WTC11 (cell line): ENCODE results near the gene SYPL2. TPM values are rescaled to one million over a fixed set of nuclear protein-coding genes. Genes with fewer than 3 reads are reported as not detected.

ENCODE experiments used
- ATAC-seq: fragments of 200-7000 bp; cut with Tn5 transposase; 2 replicates; pipeline ENCODE4 v1.10.0; 2021; ENCODE audit warnings: mild to moderate bottlenecking, moderate library complexity
- CTCF ChIA-PET: fragments of 300-600 bp; sonication (Branson Sonifier 250); formaldehyde crosslinking; loops from one replicate; lab custom pipeline; 2021; ENCODE audit warnings: antibody characterized with exemption; lab: Charles Lee
- POLR2A ChIA-PET: fragments of 350-600 bp; sonication (Branson Sonifier 250); formaldehyde crosslinking; loops from one replicate; lab custom pipeline; 2021; ENCODE audit warnings: antibody characterized with exemption; lab: Charles Lee
- DNase-seq: peaks from one replicate; pipeline ENCODE4 v3.0.0; 2021; ENCODE audit warnings: low spot score
- H3K27ac Mint-ChIP-seq: 2 replicates; pipeline ENCODE4 v1.8.0; 2021; ENCODE audit warnings: mixed read lengths
- H3K27me3 Mint-ChIP-seq: 2 replicates; pipeline ENCODE4 v1.8.0; 2021; ENCODE audit warnings: low read depth, mild to moderate bottlenecking, moderate library complexity, mixed read lengths
- H3K36me3 Mint-ChIP-seq: 2 replicates; pipeline ENCODE4 v1.8.0; 2021; ENCODE audit warnings: mixed read lengths
- H3K4me1 Mint-ChIP-seq: 2 replicates; pipeline ENCODE4 v1.8.0; 2022; ENCODE audit warnings: mixed read lengths
- H3K4me3 Mint-ChIP-seq: 2 replicates; pipeline ENCODE4 v1.8.0; 2021; ENCODE audit warnings: mild to moderate bottlenecking, moderate library complexity, mixed read lengths
- H3K9me3 Mint-ChIP-seq: 2 replicates; pipeline ENCODE4 v1.8.0; 2021; ENCODE audit warnings: mixed read lengths
- ATF2 ChIP-seq: sonication (generic); formaldehyde crosslinking; IDR thresholded peaks from 2 replicates; pipeline ENCODE4 v1.8.1; 2022; ENCODE audit warnings: low read depth, missing genetic modification reagents, borderline replicate concordance
- CDX4 ChIP-seq: fragments of 250-450 bp; sonication (Bioruptor Pico); IDR thresholded peaks from 2 replicates; pipeline ENCODE4 v1.9.0; 2021; ENCODE audit warnings: moderate library complexity, mild to moderate bottlenecking, inconsistent platforms, borderline replicate concordance
- CTCF ChIP-seq: fragments of 200-600 bp; IDR thresholded peaks from 2 replicates; pipeline ENCODE4 v1.8.0; 2022; ENCODE audit warnings: antibody characterized with exemption
- E2F4 ChIP-seq: sonication (generic); formaldehyde crosslinking; IDR thresholded peaks from 2 replicates; pipeline ENCODE4 v1.8.1; 2022; ENCODE audit warnings: low read depth, mild to moderate bottlenecking, moderate library complexity, missing genetic modification reagents, borderline replicate concordance
- ETV6 ChIP-seq: sonication (generic); formaldehyde crosslinking; IDR thresholded peaks from 2 replicates; pipeline ENCODE4 v1.8.1; 2022; ENCODE audit warnings: mild to moderate bottlenecking, missing genetic modification reagents
- FOXJ3 ChIP-seq: sonication (generic); formaldehyde crosslinking; IDR thresholded peaks from 2 replicates; pipeline ENCODE4 v1.9.0; 2021; ENCODE audit warnings: missing genetic modification reagents, mild to moderate bottlenecking, borderline replicate concordance
- IRF1 ChIP-seq: sonication (generic); formaldehyde crosslinking; IDR thresholded peaks from 2 replicates; pipeline ENCODE4 v1.8.0; 2023; ENCODE audit warnings: missing genetic modification reagents
- JUN ChIP-seq: sonication (generic); formaldehyde crosslinking; IDR thresholded peaks from 2 replicates; pipeline ENCODE4 v1.8.0; 2023; ENCODE audit warnings: mild to moderate bottlenecking, missing genetic modification reagents
- MXD4 ChIP-seq: fragments of 250-450 bp; sonication (Bioruptor Pico); IDR thresholded peaks from 2 replicates; pipeline ENCODE4 v1.8.0; 2021; ENCODE audit warnings: mild to moderate bottlenecking, moderate library complexity, borderline replicate concordance
- NR3C1 ChIP-seq: sonication (generic); formaldehyde crosslinking; conservative IDR thresholded peaks from 2 replicates; pipeline ENCODE4 v1.8.1; 2023; ENCODE audit warnings: low read depth, mild to moderate bottlenecking, missing genetic modification reagents
- PRDM15 ChIP-seq: sonication (generic); formaldehyde crosslinking; IDR thresholded peaks from 2 replicates; pipeline ENCODE4 v1.8.0; 2022; ENCODE audit warnings: missing genetic modification reagents
- PRRX2 ChIP-seq: fragments of 250-450 bp; sonication (Bioruptor Pico); IDR thresholded peaks from 2 replicates; pipeline ENCODE4 v1.8.0; 2021; ENCODE audit warnings: mild to moderate bottlenecking
- SMAD3 ChIP-seq: sonication (generic); formaldehyde crosslinking; IDR thresholded peaks from 2 replicates; pipeline ENCODE4 v1.8.0; 2022; ENCODE audit warnings: missing genetic modification reagents, mild to moderate bottlenecking, borderline replicate concordance
- SMAD4 ChIP-seq: sonication (generic); formaldehyde crosslinking; IDR thresholded peaks from 2 replicates; pipeline ENCODE4 v1.8.0; 2022; ENCODE audit warnings: mild to moderate bottlenecking, missing genetic modification reagents
- TP53 ChIP-seq: sonication (generic); formaldehyde crosslinking; IDR thresholded peaks from 2 replicates; pipeline ENCODE4 v1.8.1; 2023; ENCODE audit warnings: mild to moderate bottlenecking, missing genetic modification reagents
- USF2 ChIP-seq: sonication (generic); formaldehyde crosslinking; IDR thresholded peaks from 2 replicates; pipeline ENCODE4 v1.8.1; 2023; ENCODE audit warnings: mild to moderate bottlenecking, missing genetic modification reagents, moderate library complexity
- ZMAT4 ChIP-seq: fragments of 250-450 bp; sonication (Bioruptor Pico); IDR thresholded peaks from 2 replicates; pipeline ENCODE4 v1.9.0; 2021; ENCODE audit warnings: mild to moderate bottlenecking
- ZNF423 ChIP-seq: fragments of 250-450 bp; sonication (Bioruptor Pico); IDR thresholded peaks from 2 replicates; pipeline ENCODE4 v2.1.2; 2022; ENCODE audit warnings: mild to moderate bottlenecking, moderate library complexity
- ZNF425 ChIP-seq: fragments of 250-450 bp; sonication (Bioruptor Pico); conservative IDR thresholded peaks from 2 replicates; pipeline ENCODE4 v1.9.0; 2021; ENCODE audit warnings: mild to moderate bottlenecking
- ZNF512 ChIP-seq: sonication (generic); formaldehyde crosslinking; IDR thresholded peaks from 2 replicates; pipeline ENCODE4 v1.8.1; 2022; ENCODE audit warnings: missing genetic modification reagents, borderline replicate concordance
- total RNA-seq: library from RNA; stranded (reverse); gene quantifications from 3 replicates; pipeline ENCODE4 v1.2.3, GENCODE V29; 2021

SYPL2 gene
- total RNA-seq, 1 experiment from 2014 or later: 3.7 TPM

GRCh38 chr1:109426281-109427170 lies 39.8 kb upstream of the SYPL2 start, which contains the start of gene PSMA5:
Gene PSMA5 (minus strand): TSS chr1:109426448. CDS start chr1:109426330, 118 bp downstream.
- H3K4me3 Mint-ChIP-seq: peak within 1 kb of the TSS; percentile 88
- ChIA-PET POLR2A (interaction anchor here (0.5 to 2.2 kb wide), 5 partner anchors 9 to 172 kb away, joined by 3 to 15 read pairs (median 3); partner anchors contain the start of gene ATXN7L2), CTCF (interaction anchor here (0.6 to 2.8 kb wide), 9 partner anchors 29 to 187 kb away, joined by 3 to 15 read pairs (median 4); partner anchors contain the start of genes ATXN7L2, CYB561D1, PSRC1 and SORT1)
- peaks cover 27% of the 10 kb centered on the region for H3K4me1 Mint-ChIP-seq
- DNase-seq (peak; percentile 93), ATAC-seq (peak; percentile 98)
- no peaks in the 10 kb centered on the region for H3K27me3 Mint-ChIP-seq
- no peaks in the 10 kb centered on the region for H3K9me3 Mint-ChIP-seq
- peaks cover 2% of the 10 kb centered on the region; the same call in 1 of the 2 replicates for H3K36me3 Mint-ChIP-seq
- H3K27ac Mint-ChIP-seq: peak within 1 kb of the TSS; percentile 90
- no peak for TF ChIP-seq MXD4 (CRISPR knock-in tag)
- no peak for TF ChIP-seq PRDM15 (CRISPR knock-in tag)
- TF ChIP-seq TP53 (CRISPR knock-in tag): no peak
- TF ChIP-seq JUN (CRISPR knock-in tag): no peak; the same call in 1 of the 2 replicates
- no peak for TF ChIP-seq NR3C1 (CRISPR knock-in tag)
- no peak for TF ChIP-seq FOXJ3
- TF ChIP-seq E2F4 (CRISPR knock-in tag): no peak
- TF ChIP-seq CDX4 (CRISPR knock-in tag): no peak
- peak; percentile 30; the same call in 1 of the 2 replicates for TF ChIP-seq ETV6
- TF ChIP-seq ZMAT4: no peak
- no peak for TF ChIP-seq ZNF512 (CRISPR knock-in tag)
- TF ChIP-seq CTCF: no peak
- TF ChIP-seq PRRX2 (CRISPR knock-in tag): no peak
- no peak for TF ChIP-seq IRF1 (CRISPR knock-in tag)
- TF ChIP-seq USF2 (CRISPR knock-in tag): peak; percentile 80
- TF ChIP-seq ZNF423: 0 out of 2 replicates have a peak, but pooled peaks have one; percentile 5
- TF ChIP-seq ZNF425 (CRISPR knock-in tag): no peak
- TF ChIP-seq ATF2 (CRISPR knock-in tag): no peak
- no peak for TF ChIP-seq SMAD4 (CRISPR knock-in tag)
- 0 out of 2 replicates have a peak, but pooled peaks have one; percentile 9 for TF ChIP-seq SMAD3 (CRISPR knock-in tag)
